Epithelial cell of proximal tubule (primary cell): ENCODE results near the gene DHRS13. TPM values are rescaled to one million over a fixed set of nuclear protein-coding genes. Genes with fewer than 3 reads are reported as not detected.

Experiments
- DNase-seq: peaks from one replicate; pipeline ENCODE4 v3.0.0-alpha.2; 2011; ENCODE audit warnings: low read depth
- H3K4me3 ChIP-seq: 2 replicates; pipeline ENCODE4 v1.5.1; 2011; ENCODE audit warnings: low read depth, mild to moderate bottlenecking, low read length
- CTCF ChIP-seq: conservative IDR thresholded peaks from 2 replicates; pipeline ENCODE4 v1.5.1; 2012; ENCODE audit warnings: low read depth, mild to moderate bottlenecking, low read length
- total RNA-seq: library from RNA; depleted of rRNA; stranded (reverse); fragments of >200 nt; gene quantifications from 2 replicates; pipeline ENCODE4 v1.2.3, GENCODE V29; 2015

Gene DHRS13
- total RNA-seq, 1 donor from 2014 or later = 18.0 TPM

- H3K4me3 ChIP-seq = no peak overlapping the region
- TF ChIP-seq CTCF = no peak
- DNase-seq = no peak
Observed at GRCh38 chr17:28911411-28912045, 8.6 kb upstream of the DHRS13 start.

- no peak overlapping the region for H3K4me3 ChIP-seq
- TF ChIP-seq CTCF = no peak
- no peak for DNase-seq
Observed at GRCh38 chr17:28910534-28910933, 7.7 kb upstream of the DHRS13 start.

- H3K4me3 ChIP-seq = no peak overlapping the region
- DNase-seq = no peak
- no peak for TF ChIP-seq CTCF
Observed at GRCh38 chr17:28908640-28909167, 5.8 kb upstream of the DHRS13 start.

- no peak overlapping the region for H3K4me3 ChIP-seq
- no peak for TF ChIP-seq CTCF
- no peak for DNase-seq
Observed at GRCh38 chr17:28907709-28908475, 5.0 kb upstream of the DHRS13 start.

GRCh38 chr17:28906706-28907438 lies 4.0 kb upstream of the DHRS13 start:
- no peak for TF ChIP-seq CTCF
- H3K4me3 ChIP-seq = no peak overlapping the region
- no peak for DNase-seq

- DNase-seq = no peak
- no peak overlapping the region for H3K4me3 ChIP-seq
- TF ChIP-seq CTCF = no peak
Observed at GRCh38 chr17:28906276-28906675, 3.4 kb upstream of the DHRS13 start.
